ENCODE results near the gene TIMM29.

DNA sequence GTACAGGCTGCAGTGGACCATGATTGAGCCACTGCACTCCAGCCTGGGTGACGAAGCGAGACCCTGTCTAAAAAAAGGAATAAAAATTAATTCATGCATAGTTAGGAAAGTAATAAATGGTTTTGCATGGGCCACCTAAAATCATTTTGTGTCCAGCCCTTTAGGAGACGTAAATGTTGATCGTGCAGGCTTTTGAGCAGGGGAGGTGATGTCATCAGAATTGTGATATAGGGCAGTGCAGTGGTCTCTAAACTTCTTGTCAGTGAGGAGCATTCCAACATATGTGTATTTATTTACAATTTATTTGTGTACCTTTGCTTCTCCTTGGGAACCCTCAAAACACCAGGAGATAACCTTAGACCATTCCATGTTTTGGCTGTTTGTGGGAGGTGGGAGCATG, 35.3 kb downstream of the TIMM29 start:
- TF ChIP-seq, protein P1, sequence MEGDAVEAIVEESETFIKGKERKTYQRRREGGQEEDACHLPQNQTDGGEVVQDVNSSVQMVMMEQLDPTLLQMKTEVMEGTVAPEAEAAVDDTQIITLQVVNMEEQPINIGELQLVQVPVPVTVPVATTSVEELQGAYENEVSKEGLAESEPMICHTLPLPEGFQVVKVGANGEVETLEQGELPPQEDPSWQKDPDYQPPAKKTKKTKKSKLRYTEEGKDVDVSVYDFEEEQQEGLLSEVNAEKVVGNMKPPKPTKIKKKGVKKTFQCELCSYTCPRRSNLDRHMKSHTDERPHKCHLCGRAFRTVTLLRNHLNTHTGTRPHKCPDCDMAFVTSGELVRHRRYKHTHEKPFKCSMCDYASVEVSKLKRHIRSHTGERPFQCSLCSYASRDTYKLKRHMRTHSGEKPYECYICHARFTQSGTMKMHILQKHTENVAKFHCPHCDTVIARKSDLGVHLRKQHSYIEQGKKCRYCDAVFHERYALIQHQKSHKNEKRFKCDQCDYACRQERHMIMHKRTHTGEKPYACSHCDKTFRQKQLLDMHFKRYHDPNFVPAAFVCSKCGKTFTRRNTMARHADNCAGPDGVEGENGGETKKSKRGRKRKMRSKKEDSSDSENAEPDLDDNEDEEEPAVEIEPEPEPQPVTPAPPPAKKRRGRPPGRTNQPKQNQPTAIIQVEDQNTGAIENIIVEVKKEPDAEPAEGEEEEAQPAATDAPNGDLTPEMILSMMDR (IDR thresholded peaks at IDR 0.05): no peak
- TF ChIP-seq POLR2A (IDR thresholded peaks at IDR 0.05) (no peak), POLR2AphosphoS5 (IDR thresholded peaks at IDR 0.05) (no peak)
